ENCODE results near the gene DSC2. TPM values are rescaled to one million over a fixed set of nuclear protein-coding genes. Genes with fewer than 3 reads are reported as not detected.

DSC2 gene
- total and polyA plus RNA-seq, 2 donors (not counting 1 experiment from before 2014, with no cell fraction given) = 0.01 TPM; not detected in 1

GRCh38 chr18:31148600-31148999 is 46.4 kb upstream of the DSC2 start:
- Histone ChIP-seq H3K9me3 (ENCODE audit: control extremely low read depth in 1 of 3, control insufficient read depth in 2 of 3, insufficient read depth in 1 of 3, low read length in 2 of 3) (peaks cover 0 to 4% (median 0%) of the 10 kb centered on the region in 3 donors), H3K27me3 (replicated peaks in 1 of 4; ENCODE audit: control extremely low read depth in 1 of 4, control insufficient read depth in 3 of 4, insufficient read depth in 4 of 4, low read length in 3 of 4) (no peaks in the 10 kb centered on the region), H4K20me1 (ENCODE audit: control insufficient read depth, insufficient read depth, low read length, poor library complexity, severe bottlenecking) (no peaks in the 10 kb centered on the region), H3K79me2 (ENCODE audit: control insufficient read depth, insufficient read depth, low read length) (no peaks in the 10 kb centered on the region), H3K4me1 (ENCODE audit: control insufficient read depth in 2 of 2, insufficient read depth in 2 of 2, low read length in 2 of 2) (no peaks in the 10 kb centered on the region), H3K4me2 (replicated peaks; ENCODE audit: low read depth, low read length, poor library complexity, severe bottlenecking) (no peak overlapping the region), H3K4me3 (ENCODE audit: control extremely low read depth in 1 of 5, extremely low read depth in 1 of 5, insufficient read depth in 1 of 5, low read depth in 2 of 5, low read length in 4 of 5) (no peak overlapping the region), H3K9ac (ENCODE audit: low read length) (no peak overlapping the region), H2AFZ (ENCODE audit: insufficient read depth, low read depth, low read length, poor library complexity, severe bottlenecking) (no peak overlapping the region), H3K36me3 (replicated peaks in 1 of 2; ENCODE audit: control extremely low read depth in 1 of 2, control insufficient read depth in 1 of 2, extremely low read depth in 1 of 2, insufficient read depth in 2 of 2, low read length in 1 of 2) (no peaks in the 10 kb centered on the region), H3K27ac (ENCODE audit: low read length in 2 of 2) (no peak overlapping the region)
- Mint-ChIP-seq H3K4me1 (no peaks in the 10 kb centered on the region), H3K27ac (no peak overlapping the region), H3K9me3 (ENCODE audit: insufficient read depth) (no peaks in the 10 kb centered on the region), H3K27me3 (no peaks in the 10 kb centered on the region), H3K4me3 (no peak overlapping the region)
- ATAC-seq (ENCODE audit: low read depth) (no peak), DNase-seq (no peak)
- no peak for TF ChIP-seq EZH2 (IDR thresholded peaks at IDR 0.05; ENCODE audit: borderline replicate concordance, insufficient read depth, low read depth, low read length, poor library complexity, severe bottlenecking)
- TF ChIP-seq, protein P1, sequence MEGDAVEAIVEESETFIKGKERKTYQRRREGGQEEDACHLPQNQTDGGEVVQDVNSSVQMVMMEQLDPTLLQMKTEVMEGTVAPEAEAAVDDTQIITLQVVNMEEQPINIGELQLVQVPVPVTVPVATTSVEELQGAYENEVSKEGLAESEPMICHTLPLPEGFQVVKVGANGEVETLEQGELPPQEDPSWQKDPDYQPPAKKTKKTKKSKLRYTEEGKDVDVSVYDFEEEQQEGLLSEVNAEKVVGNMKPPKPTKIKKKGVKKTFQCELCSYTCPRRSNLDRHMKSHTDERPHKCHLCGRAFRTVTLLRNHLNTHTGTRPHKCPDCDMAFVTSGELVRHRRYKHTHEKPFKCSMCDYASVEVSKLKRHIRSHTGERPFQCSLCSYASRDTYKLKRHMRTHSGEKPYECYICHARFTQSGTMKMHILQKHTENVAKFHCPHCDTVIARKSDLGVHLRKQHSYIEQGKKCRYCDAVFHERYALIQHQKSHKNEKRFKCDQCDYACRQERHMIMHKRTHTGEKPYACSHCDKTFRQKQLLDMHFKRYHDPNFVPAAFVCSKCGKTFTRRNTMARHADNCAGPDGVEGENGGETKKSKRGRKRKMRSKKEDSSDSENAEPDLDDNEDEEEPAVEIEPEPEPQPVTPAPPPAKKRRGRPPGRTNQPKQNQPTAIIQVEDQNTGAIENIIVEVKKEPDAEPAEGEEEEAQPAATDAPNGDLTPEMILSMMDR (IDR thresholded peaks at IDR 0.05) = no peak
- intact Hi-C loops (cut with micrococcal nuclease) = no loop called here
- WGBS (ENCODE audit: insufficient coverage) = 83% methylated on average over 1 of the region's 3 CpGs
- POLR2A ChIA-PET = no interaction called here
- CTCF ChIA-PET = no interaction called here

DNA sequence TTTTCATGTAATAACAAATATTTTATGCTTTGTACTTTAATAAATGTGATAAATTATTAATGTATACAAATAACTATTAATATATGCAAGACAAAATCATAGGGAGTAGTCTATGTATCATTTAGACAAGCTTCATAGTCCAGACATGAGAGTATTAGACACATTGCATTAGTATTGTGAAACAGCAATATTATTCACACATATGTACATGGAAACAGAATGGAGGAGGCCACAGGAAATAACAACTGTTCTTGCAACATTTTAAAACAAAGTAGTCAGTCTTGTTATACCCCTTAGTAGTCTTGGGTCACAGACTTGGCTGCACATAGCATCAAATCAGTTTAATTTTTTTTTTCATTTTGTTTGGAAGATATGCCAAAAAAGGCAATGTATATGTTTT is 44.6 kb upstream of the DSC2 start:
- H3K27me3 Mint-ChIP-seq = no peaks in the 10 kb centered on the region
- intact Hi-C loops (cut with micrococcal nuclease) = no loop called here
- POLR2A ChIA-PET = no interaction called here
- no peak for DNase-seq
- no peak for ATAC-seq (ENCODE audit: low read depth)
- no peaks in the 10 kb centered on the region for H4K20me1 ChIP-seq (ENCODE audit: control insufficient read depth, insufficient read depth, low read length, poor library complexity, severe bottlenecking)
- H3K4me2 ChIP-seq (replicated peaks; ENCODE audit: low read depth, low read length, poor library complexity, severe bottlenecking) = no peak overlapping the region
- no peaks in the 10 kb centered on the region for H3K27me3 ChIP-seq (replicated peaks in 1 of 4; ENCODE audit: control extremely low read depth in 1 of 4, control insufficient read depth in 3 of 4, insufficient read depth in 4 of 4, low read length in 3 of 4)
- no peak for TF ChIP-seq EZH2 (IDR thresholded peaks at IDR 0.05; ENCODE audit: borderline replicate concordance, insufficient read depth, low read depth, low read length, poor library complexity, severe bottlenecking)
- TF ChIP-seq, protein P1 (IDR thresholded peaks at IDR 0.05) = no peak
- H3K79me2 ChIP-seq (ENCODE audit: control insufficient read depth, insufficient read depth, low read length) = no peaks in the 10 kb centered on the region
- no peaks in the 10 kb centered on the region for H3K36me3 ChIP-seq (replicated peaks in 1 of 2; ENCODE audit: control extremely low read depth in 1 of 2, control insufficient read depth in 1 of 2, extremely low read depth in 1 of 2, insufficient read depth in 2 of 2, low read length in 1 of 2)
- no peaks in the 10 kb centered on the region for H3K4me1 ChIP-seq (ENCODE audit: control insufficient read depth in 2 of 2, insufficient read depth in 2 of 2, low read length in 2 of 2)
- H2AFZ ChIP-seq (ENCODE audit: insufficient read depth, low read depth, low read length, poor library complexity, severe bottlenecking) = no peak overlapping the region
- CTCF ChIA-PET = no interaction called here
- no peak overlapping the region for H3K4me3 ChIP-seq (ENCODE audit: control extremely low read depth in 1 of 5, extremely low read depth in 1 of 5, insufficient read depth in 1 of 5, low read depth in 2 of 5, low read length in 4 of 5)
- H3K4me1 Mint-ChIP-seq = no peaks in the 10 kb centered on the region
- H3K9ac ChIP-seq (ENCODE audit: low read length) = no peak overlapping the region
- no peaks in the 10 kb centered on the region for H3K9me3 Mint-ChIP-seq (ENCODE audit: insufficient read depth)
- no peak overlapping the region for H3K27ac ChIP-seq (ENCODE audit: low read length in 2 of 2)
- peaks cover 0 to 4% (median 0%) of the 10 kb centered on the region in 3 donors for H3K9me3 ChIP-seq (ENCODE audit: control extremely low read depth in 1 of 3, control insufficient read depth in 2 of 3, insufficient read depth in 1 of 3, low read length in 2 of 3)
- H3K27ac Mint-ChIP-seq = no peak overlapping the region
- no peak overlapping the region for H3K4me3 Mint-ChIP-seq
